GM23338 (cell line): ENCODE results near the gene EFEMP1. TPM values are rescaled to one million over a fixed set of nuclear protein-coding genes. Genes with fewer than 3 reads are reported as not detected.

ENCODE experiments used
- ATAC-seq: fragments of 200-7000 bp; cut with Tn5 transposase; 3 replicates; pipeline ENCODE4 v1.9.1; 2020
- DNase-seq: peaks from one replicate; pipeline ENCODE4 v3.0.0-alpha.2; 2015; ENCODE audit warnings: low spot score
- H2AFZ ChIP-seq: fragments of 200-600 bp; sonication (generic); 2 replicates; pipeline ENCODE4 v1.8.0; 2016; ENCODE audit warnings: antibody characterized with exemption, mild to moderate bottlenecking, moderate library complexity
- H3F3A ChIP-seq: fragments of 200-600 bp; sonication (generic); replicated peaks from 2 replicates; pipeline ENCODE4 v1.8.0; 2017; ENCODE audit warnings: antibody characterized with exemption, mixed run types, low read depth
- H3K27ac ChIP-seq: fragments of 200-600 bp; sonication (generic); 2 replicates; pipeline ENCODE4 v1.6.1; 2016; ENCODE audit warnings: low read depth
- H3K27me3 ChIP-seq: fragments of 200-600 bp; sonication (generic); 2 replicates; pipeline ENCODE4 v1.8.0; 2016; ENCODE audit warnings: mild to moderate bottlenecking, mixed run types, moderate library complexity; ENCODE audit not compliant: insufficient read depth
- H3K36me3 ChIP-seq: fragments of 200-600 bp; sonication (generic); 2 replicates; pipeline ENCODE4 v1.8.0; 2016; ENCODE audit warnings: mild to moderate bottlenecking; ENCODE audit not compliant: insufficient read depth
- H3K4me1 ChIP-seq: fragments of 200-600 bp; sonication (generic); 2 replicates; pipeline ENCODE4 v1.8.0; 2016; ENCODE audit warnings: mild to moderate bottlenecking, moderate library complexity; ENCODE audit not compliant: insufficient read depth
- H3K4me2 ChIP-seq: fragments of 200-600 bp; sonication (generic); 2 replicates; pipeline ENCODE4 v1.7.1; 2017; ENCODE audit warnings: mixed run types
- H3K4me3 ChIP-seq: fragments of 200-600 bp; sonication (generic); 2 replicates; pipeline ENCODE4 v1.6.1; 2016; ENCODE audit warnings: mixed run types
- H3K79me2 ChIP-seq: fragments of 200-600 bp; sonication (generic); replicated peaks from 2 replicates; pipeline ENCODE4 v1.8.0; 2017; ENCODE audit warnings: mild to moderate bottlenecking; ENCODE audit not compliant: insufficient read depth
- H3K9me2 ChIP-seq: fragments of 200-600 bp; sonication (generic); 2 replicates; pipeline ENCODE4 v1.8.0; 2017; ENCODE audit not compliant: insufficient read depth
- H4K20me1 ChIP-seq: fragments of 200-600 bp; sonication (generic); replicated peaks from 2 replicates; pipeline ENCODE4 v1.8.0; 2017; ENCODE audit warnings: mild to moderate bottlenecking; ENCODE audit not compliant: insufficient read depth
- H3K27ac Mint-ChIP-seq: 2 replicates; pipeline ENCODE4 v1.8.0; 2020; ENCODE audit warnings: inconsistent platforms, mild to moderate bottlenecking, moderate library complexity, mixed read lengths
- H3K27me3 Mint-ChIP-seq: 3 replicates; pipeline ENCODE4 v1.8.0; 2022; ENCODE audit warnings: low read depth, mild to moderate bottlenecking, moderate library complexity, mixed read lengths, inconsistent platforms; ENCODE audit not compliant: insufficient read depth, poor library complexity
- H3K36me3 Mint-ChIP-seq: 3 replicates; pipeline ENCODE4 v1.8.0; 2021; ENCODE audit warnings: low read depth, mild to moderate bottlenecking, inconsistent platforms, moderate library complexity, mixed read lengths
- H3K4me1 Mint-ChIP-seq: 3 replicates; pipeline ENCODE4 v1.8.0; 2020; ENCODE audit warnings: mild to moderate bottlenecking, inconsistent platforms, mixed read lengths
- H3K4me3 Mint-ChIP-seq: 3 replicates; pipeline ENCODE4 v1.8.0; 2021; ENCODE audit warnings: moderate library complexity, mild to moderate bottlenecking, inconsistent platforms, mixed read lengths
- H3K9me3 Mint-ChIP-seq: 3 replicates; pipeline ENCODE4 v1.8.0; 2020; ENCODE audit warnings: moderate library complexity, mild to moderate bottlenecking, inconsistent platforms, mixed read lengths
- CREB1 ChIP-seq: fragments of 250-450 bp; sonication (Bioruptor Pico); IDR thresholded peaks from 2 replicates; pipeline ENCODE4 v1.5.0; 2020; ENCODE audit warnings: low read depth, mild to moderate bottlenecking, moderate library complexity
- EZH2 ChIP-seq: fragments of 200-600 bp; sonication (generic); IDR thresholded peaks from one replicate; pipeline ENCODE4 v1.8.0; 2017; ENCODE audit warnings: antibody characterized with exemption, mild to moderate bottlenecking, low read depth; ENCODE audit not compliant: unreplicated experiment
- EZH2phosphoT487 ChIP-seq: fragments of 200-600 bp; sonication (generic); IDR thresholded peaks from one replicate; pipeline ENCODE4 v1.8.1; 2018; ENCODE audit warnings: antibody characterized with exemption; ENCODE audit not compliant: unreplicated experiment
- JUNB ChIP-seq: IDR thresholded peaks from one replicate; pipeline ENCODE4 v1.6.1; 2016; ENCODE audit warnings: antibody characterized with exemption; ENCODE audit not compliant: unreplicated experiment
- NANOG ChIP-seq: IDR thresholded peaks from 2 replicates; pipeline ENCODE4 v1.6.1; 2016; ENCODE audit warnings: antibody characterized with exemption, borderline replicate concordance
- STAT1 ChIP-seq: IDR thresholded peaks from one replicate; pipeline ENCODE4 v1.6.1; 2016; ENCODE audit warnings: antibody characterized with exemption; ENCODE audit not compliant: unreplicated experiment
- ZNF114 ChIP-seq: fragments of 250-450 bp; sonication (Bioruptor Pico); IDR thresholded peaks from 2 replicates; pipeline ENCODE4 v1.5.0; 2020; ENCODE audit warnings: mild to moderate bottlenecking, moderate library complexity
- ZNF331 ChIP-seq: fragments of 250-450 bp; sonication (Bioruptor Pico); IDR thresholded peaks from 2 replicates; pipeline ENCODE4 v1.5.0; 2020; ENCODE audit warnings: low read depth, mild to moderate bottlenecking, moderate library complexity
- polyA plus RNA-seq: library from polyadenylated mRNA; unstranded; fragments of >200 nt; fragmentation: Nextera tagmentation; extraction: Ambion mirVana; gene quantifications from 2 replicates; pipeline ENCODE4 v1.2.1, GENCODE V29; 2016
- total RNA-seq: library from RNA; depleted of rRNA; stranded (reverse); fragments of >200 nt; shearing (Covaris generic); gene quantifications from 2 replicates; pipeline ENCODE4 v1.2.3, GENCODE V29; 2014
- TF ChIP-seq, protein P1 (sequence below): IDR thresholded peaks from 2 replicates; pipeline ENCODE4 v1.6.1; 2016; ENCODE audit warnings: antibody characterized with exemption
- TF ChIP-seq, protein P2 (sequence below): fragments of 250-450 bp; sonication (Bioruptor Pico); IDR thresholded peaks from 2 replicates; pipeline ENCODE4 v1.5.0; 2020; ENCODE audit warnings: mild to moderate bottlenecking, moderate library complexity

EFEMP1 gene
- total and polyA plus RNA-seq, 2 experiments from 2014 or later, result 12.6 to 22.5 TPM

DNA sequence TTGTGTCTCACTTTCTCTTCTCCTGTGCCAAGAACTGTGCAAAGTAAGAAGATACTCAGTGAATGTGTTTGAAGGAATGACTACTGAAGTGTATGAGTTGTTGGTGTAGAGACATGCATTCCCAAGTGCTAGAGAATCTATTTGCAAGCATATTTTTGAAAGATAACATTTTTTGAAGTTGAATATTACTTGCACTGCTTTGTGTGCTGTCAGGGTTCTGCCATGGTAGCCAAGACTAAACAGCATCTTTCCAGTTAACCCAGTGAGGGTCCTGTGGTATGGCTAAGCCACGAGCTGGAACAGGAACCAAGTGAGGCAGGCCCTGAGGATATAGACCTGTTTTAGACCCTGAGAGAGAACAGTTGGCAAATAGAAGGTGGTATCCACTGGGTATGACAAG, 35.2 kb upstream of the EFEMP1 start (continued):
- TF ChIP-seq EZH2phosphoT487 (no peak), JUNB (no peak), EZH2 (no peak), CREB1 (CRISPR knock-in tag) (no peak), STAT1 (no peak)
- TF ChIP-seq, protein P1, sequence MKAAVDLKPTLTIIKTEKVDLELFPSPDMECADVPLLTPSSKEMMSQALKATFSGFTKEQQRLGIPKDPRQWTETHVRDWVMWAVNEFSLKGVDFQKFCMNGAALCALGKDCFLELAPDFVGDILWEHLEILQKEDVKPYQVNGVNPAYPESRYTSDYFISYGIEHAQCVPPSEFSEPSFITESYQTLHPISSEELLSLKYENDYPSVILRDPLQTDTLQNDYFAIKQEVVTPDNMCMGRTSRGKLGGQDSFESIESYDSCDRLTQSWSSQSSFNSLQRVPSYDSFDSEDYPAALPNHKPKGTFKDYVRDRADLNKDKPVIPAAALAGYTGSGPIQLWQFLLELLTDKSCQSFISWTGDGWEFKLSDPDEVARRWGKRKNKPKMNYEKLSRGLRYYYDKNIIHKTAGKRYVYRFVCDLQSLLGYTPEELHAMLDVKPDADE, result no peak
- TF ChIP-seq, protein P2, sequence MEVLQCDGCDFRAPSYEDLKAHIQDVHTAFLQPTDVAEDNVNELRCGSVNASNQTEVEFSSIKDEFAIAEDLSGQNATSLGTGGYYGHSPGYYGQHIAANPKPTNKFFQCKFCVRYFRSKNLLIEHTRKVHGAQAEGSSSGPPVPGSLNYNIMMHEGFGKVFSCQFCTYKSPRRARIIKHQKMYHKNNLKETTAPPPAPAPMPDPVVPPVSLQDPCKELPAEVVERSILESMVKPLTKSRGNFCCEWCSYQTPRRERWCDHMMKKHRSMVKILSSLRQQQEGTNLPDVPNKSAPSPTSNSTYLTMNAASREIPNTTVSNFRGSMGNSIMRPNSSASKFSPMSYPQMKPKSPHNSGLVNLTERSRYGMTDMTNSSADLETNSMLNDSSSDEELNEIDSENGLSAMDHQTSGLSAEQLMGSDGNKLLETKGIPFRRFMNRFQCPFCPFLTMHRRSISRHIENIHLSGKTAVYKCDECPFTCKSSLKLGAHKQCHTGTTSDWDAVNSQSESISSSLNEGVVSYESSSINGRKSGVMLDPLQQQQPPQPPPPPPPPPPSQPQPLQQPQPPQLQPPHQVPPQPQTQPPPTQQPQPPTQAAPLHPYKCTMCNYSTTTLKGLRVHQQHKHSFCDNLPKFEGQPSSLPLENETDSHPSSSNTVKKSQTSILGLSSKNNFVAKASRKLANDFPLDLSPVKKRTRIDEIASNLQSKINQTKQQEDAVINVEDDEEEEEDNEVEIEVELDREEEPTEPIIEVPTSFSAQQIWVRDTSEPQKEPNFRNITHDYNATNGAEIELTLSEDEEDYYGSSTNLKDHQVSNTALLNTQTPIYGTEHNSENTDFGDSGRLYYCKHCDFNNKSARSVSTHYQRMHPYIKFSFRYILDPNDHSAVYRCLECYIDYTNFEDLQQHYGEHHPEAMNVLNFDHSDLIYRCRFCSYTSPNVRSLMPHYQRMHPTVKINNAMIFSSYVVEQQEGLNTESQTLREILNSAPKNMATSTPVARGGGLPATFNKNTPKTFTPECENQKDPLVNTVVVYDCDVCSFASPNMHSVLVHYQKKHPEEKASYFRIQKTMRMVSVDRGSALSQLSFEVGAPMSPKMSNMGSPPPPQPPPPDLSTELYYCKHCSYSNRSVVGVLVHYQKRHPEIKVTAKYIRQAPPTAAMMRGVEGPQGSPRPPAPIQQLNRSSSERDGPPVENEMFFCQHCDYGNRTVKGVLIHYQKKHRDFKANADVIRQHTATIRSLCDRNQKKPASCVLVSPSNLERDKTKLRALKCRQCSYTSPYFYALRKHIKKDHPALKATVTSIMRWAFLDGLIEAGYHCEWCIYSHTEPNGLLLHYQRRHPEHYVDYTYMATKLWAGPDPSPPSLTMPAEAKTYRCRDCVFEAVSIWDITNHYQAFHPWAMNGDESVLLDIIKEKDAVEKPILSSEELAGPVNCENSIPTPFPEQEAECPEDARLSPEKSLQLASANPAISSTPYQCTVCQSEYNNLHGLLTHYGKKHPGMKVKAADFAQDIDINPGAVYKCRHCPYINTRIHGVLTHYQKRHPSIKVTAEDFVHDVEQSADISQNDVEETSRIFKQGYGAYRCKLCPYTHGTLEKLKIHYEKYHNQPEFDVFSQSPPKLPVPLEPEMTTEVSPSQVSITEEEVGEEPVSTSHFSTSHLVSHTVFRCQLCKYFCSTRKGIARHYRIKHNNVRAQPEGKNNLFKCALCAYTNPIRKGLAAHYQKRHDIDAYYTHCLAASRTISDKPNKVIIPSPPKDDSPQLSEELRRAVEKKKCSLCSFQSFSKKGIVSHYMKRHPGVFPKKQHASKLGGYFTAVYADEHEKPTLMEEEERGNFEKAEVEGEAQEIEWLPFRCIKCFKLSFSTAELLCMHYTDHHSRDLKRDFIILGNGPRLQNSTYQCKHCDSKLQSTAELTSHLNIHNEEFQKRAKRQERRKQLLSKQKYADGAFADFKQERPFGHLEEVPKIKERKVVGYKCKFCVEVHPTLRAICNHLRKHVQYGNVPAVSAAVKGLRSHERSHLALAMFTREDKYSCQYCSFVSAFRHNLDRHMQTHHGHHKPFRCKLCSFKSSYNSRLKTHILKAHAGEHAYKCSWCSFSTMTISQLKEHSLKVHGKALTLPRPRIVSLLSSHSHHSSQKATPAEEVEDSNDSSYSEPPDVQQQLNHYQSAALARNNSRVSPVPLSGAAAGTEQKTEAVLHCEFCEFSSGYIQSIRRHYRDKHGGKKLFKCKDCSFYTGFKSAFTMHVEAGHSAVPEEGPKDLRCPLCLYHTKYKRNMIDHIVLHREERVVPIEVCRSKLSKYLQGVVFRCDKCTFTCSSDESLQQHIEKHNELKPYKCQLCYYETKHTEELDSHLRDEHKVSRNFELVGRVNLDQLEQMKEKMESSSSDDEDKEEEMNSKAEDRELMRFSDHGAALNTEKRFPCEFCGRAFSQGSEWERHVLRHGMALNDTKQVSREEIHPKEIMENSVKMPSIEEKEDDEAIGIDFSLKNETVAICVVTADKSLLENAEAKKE (CRISPR knock-in tag), result no peak

DNA sequence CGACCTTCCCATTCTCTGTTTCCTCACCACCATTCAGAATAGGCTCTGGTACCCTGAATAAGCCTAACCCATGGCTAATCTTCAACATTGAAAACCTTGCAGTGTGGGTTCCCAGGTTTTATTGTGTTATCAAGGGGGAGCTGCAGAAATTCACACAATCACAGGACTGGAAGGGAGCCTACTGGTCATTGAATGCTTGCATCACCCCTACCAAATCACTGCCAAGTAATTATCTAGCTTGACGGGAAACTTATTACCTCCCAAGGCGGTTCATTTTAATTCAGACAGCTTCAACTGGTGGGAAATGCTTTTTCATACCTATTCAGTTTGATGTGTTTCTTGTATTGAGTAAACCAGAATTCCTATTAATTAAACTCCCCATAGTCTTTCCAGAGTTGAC, 33.6 kb upstream of the EFEMP1 start:
- Histone ChIP-seq H3K79me2 (no peaks in the 10 kb centered on the region), H3K4me1 (no peaks in the 10 kb centered on the region), H3K27ac (no peak overlapping the region), H2AFZ (no peak overlapping the region), H3K9me2 (no peaks in the 10 kb centered on the region), H3K27me3 (no peaks in the 10 kb centered on the region), H4K20me1 (no peaks in the 10 kb centered on the region), H3K36me3 (no peaks in the 10 kb centered on the region), H3K4me3 (no peak overlapping the region), H3K4me2 (no peak overlapping the region), H3F3A (no peaks in the 10 kb centered on the region)
- no peaks in the 10 kb centered on the region for H3K36me3 Mint-ChIP-seq
- H3K27me3 Mint-ChIP-seq, result peaks cover 2% of the 10 kb centered on the region
- ATAC-seq (no peak), DNase-seq (no peak)
- no peak overlapping the region for H3K4me3 Mint-ChIP-seq
- no peak overlapping the region for H3K27ac Mint-ChIP-seq
- H3K9me3 Mint-ChIP-seq, result no peaks in the 10 kb centered on the region
- no peaks in the 10 kb centered on the region for H3K4me1 Mint-ChIP-seq
- TF ChIP-seq EZH2phosphoT487 (no peak), EZH2 (no peak), ZNF331 (CRISPR knock-in tag) (no peak), NANOG (no peak), CREB1 (CRISPR knock-in tag) (no peak), ZNF114 (CRISPR knock-in tag) (no peak)
